ENCODE results near the gene HTR3C.
"Not testable (repeated sequence)": the region's sequence is repeated elsewhere in the genome, so short reads cannot be mapped to it uniquely, and the experiment has no call there.

Gene HTR3C

DNA sequence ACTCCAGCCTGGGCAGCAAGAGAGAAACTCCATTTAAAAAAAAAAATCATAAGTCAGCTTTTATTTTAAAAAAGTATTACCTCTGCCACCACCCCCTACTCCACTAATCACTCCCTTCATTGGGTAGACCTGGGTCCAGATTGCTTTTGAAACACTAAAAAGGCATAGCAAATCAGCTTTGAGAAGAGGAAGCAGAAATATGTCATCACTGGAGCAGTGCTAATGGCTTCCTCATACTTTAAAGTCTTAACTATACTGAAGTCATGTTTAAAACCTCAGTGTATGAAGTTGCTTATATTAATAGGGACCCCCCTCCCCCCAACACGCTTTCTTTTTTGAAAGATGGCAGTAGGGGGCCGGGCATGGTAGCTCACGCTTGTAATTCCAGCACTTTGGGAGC is 22.3 kb upstream of the HTR3C start:
- POLR2A ChIA-PET: no interaction called here

DNA sequence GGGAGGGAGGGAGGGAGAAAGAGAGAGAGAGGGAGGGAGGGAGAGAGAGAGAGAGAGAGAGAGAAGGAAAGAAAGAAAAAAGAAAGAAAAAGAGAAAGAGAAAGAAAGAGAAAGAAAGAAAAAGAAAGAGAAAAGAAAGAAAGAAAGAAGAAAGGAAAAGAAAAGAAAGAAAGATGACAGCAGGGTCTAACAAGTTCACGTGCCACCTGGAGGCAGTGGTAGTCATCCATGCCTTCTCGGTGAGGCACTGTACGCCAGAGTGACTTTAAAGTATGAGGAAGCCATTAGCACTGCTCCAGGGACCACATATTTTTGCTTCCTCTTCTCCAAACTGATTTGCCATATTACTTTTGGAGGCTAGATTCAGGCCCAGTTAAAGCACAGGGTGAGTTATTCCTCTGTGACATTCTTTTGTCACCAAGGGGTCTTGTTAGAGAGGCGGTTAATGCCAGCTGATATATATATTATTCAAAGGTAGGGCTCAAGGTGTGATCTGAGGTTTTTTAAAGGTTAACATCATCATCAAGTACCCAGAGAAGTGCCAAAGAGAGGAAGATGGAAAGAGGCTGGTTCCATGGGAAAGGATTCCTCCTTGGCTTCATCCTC is 21.6 kb upstream of the HTR3C start, which contains the start of gene HTR3D:
HTR3D (plus strand) TSS at position 556 of the 606 bp plus-strand sequence; CDS start at position 556, 0 bp downstream.
- no peak for DNase-seq (ENCODE audit: low read depth, low spot score)
- ChIA-PET POLR2A (no interaction called here), CTCF (no interaction called here)
- no peak within 1 kb of the TSS for H3K4me3 ChIP-seq (ENCODE audit: low read depth, low read length)
- TF ChIP-seq, protein P1, sequence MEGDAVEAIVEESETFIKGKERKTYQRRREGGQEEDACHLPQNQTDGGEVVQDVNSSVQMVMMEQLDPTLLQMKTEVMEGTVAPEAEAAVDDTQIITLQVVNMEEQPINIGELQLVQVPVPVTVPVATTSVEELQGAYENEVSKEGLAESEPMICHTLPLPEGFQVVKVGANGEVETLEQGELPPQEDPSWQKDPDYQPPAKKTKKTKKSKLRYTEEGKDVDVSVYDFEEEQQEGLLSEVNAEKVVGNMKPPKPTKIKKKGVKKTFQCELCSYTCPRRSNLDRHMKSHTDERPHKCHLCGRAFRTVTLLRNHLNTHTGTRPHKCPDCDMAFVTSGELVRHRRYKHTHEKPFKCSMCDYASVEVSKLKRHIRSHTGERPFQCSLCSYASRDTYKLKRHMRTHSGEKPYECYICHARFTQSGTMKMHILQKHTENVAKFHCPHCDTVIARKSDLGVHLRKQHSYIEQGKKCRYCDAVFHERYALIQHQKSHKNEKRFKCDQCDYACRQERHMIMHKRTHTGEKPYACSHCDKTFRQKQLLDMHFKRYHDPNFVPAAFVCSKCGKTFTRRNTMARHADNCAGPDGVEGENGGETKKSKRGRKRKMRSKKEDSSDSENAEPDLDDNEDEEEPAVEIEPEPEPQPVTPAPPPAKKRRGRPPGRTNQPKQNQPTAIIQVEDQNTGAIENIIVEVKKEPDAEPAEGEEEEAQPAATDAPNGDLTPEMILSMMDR (IDR thresholded peaks at IDR 0.05; ENCODE audit: insufficient read depth, low read length, missing control alignments): no peak

More for the DNA sequence above, 22.3 kb upstream of the HTR3C start:
- no peak overlapping the region for H3K4me3 ChIP-seq (ENCODE audit: low read depth, low read length)
- TF ChIP-seq, protein P1 (IDR thresholded peaks at IDR 0.05; ENCODE audit: insufficient read depth, low read length, missing control alignments): no peak
- no peak for DNase-seq (ENCODE audit: low read depth, low spot score)
- CTCF ChIA-PET: interaction anchor here (1.3 to 2.1 kb wide), 3 partner anchors 9 to 13 kb away, joined by 4 to 8 read pairs (median 5); partner anchors contain the start of gene ABCC5

DNA sequence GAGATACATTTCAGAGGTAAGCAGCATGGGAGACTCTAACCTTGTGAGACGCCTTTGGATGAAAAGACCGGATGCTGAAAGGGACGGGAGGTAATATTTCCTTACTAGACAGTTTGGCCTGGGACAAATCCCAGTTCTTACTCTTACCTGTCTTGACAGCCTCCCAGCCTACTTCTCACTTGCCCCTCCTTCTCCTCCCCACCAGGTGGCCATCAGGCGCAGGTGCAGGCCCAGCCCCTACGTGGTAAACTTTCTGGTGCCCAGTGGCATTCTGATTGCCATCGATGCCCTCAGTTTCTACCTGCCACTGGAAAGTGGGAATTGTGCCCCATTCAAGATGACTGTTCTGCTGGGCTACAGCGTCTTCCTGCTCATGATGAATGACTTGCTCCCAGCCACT is 15.0 kb upstream of the HTR3C start:
- CTCF ChIA-PET: no interaction called here
- no peak for DNase-seq (ENCODE audit: low read depth, low spot score)
- TF ChIP-seq, protein P1 (IDR thresholded peaks at IDR 0.05; ENCODE audit: insufficient read depth, low read length, missing control alignments): no peak

DNA sequence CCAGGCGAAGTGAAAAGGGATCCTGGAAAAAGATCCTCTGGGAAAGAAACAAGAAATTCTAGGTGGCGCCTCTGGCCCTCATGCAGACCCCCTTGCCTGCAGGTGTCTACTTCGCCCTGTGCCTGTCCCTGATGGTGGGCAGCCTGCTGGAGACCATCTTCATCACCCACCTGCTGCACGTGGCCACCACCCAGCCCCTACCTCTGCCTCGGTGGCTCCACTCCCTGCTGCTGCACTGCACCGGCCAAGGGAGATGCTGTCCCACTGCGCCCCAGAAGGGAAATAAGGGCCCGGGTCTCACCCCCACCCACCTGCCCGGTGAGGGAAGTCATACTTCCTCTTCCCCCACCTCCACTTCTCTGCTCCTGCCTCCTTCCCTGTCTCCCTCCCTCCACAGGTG is 14.5 kb upstream of the HTR3C start:
- H3K4me3 ChIP-seq (ENCODE audit: low read depth, low read length); CTCF ChIA-PET; DNase-seq (ENCODE audit: low read depth, low spot score); POLR2A ChIA-PET: not testable (repeated sequence)

More for the DNA sequence above, 15.0 kb upstream of the HTR3C start:
- H3K4me3 ChIP-seq (ENCODE audit: low read depth, low read length): no peak overlapping the region
- POLR2A ChIA-PET: no interaction called here

DNA sequence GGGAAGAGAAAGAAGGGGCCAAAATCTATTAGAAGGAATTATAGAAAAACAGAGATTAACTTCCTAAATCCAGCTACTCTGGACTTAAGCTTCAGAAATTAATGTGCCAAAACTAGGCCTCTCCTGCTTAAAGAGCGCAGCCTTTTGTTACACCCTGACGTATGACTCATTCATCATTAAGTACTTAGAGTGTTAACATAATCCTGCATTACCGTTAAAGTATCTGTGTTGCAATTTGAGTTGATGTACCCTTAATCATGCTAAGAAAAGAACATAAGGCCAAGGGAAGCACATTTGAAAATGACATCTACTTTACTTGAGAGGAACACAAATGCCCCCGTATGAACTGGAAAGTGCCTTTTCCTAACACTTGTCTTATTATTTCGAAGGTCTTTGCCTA is 13.4 kb upstream of the HTR3C start:
- DNase-seq (ENCODE audit: low read depth, low spot score): no peak
- TF ChIP-seq, protein P1 (IDR thresholded peaks at IDR 0.05; ENCODE audit: insufficient read depth, low read length, missing control alignments): no peak
- ChIA-PET CTCF (interaction anchor here (0.6 to 1.8 kb wide), 15 partner anchors 9 to 244 kb away, joined by 3 to 10 read pairs (median 4); partner anchors contain the start of genes ABCC5, EEF1AKMT4 and EIF2B5), POLR2A (no interaction called here)
- H3K4me3 ChIP-seq (ENCODE audit: low read depth, low read length): no peak overlapping the region

DNA sequence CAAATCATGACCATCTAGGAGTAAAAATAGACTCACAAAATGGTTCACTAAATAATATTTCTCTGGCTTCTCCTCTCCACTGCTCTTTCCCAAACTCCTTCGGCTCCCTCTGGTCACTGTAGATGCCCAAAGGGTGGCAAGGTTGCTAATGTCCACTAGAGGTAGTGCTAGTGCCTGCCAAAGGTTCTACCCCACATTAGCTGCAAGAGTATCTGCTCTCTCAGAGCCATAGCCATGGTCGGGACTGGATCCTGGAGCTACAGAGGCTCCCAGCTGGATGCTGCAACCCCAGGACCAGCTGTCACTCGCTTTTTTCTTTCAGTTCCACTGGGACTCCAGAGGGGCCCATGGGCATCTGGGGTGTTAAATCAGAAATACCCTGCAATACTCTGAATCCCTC is 12.8 kb upstream of the HTR3C start:
- ChIA-PET CTCF (interaction anchor here (0.6 to 1.8 kb wide), 15 partner anchors 8 to 244 kb away, joined by 3 to 10 read pairs (median 4); partner anchors contain the start of genes ABCC5, EEF1AKMT4 and EIF2B5), POLR2A (no interaction called here)
- TF ChIP-seq, protein P1 (IDR thresholded peaks at IDR 0.05; ENCODE audit: insufficient read depth, low read length, missing control alignments): peak; percentile 53
- no peak overlapping the region for H3K4me3 ChIP-seq (ENCODE audit: low read depth, low read length)
- no peak for DNase-seq (ENCODE audit: low read depth, low spot score)

Data from AG04449 (cell line).